Stimulated activated naive CD8-positive, alpha-beta T cell treated with anti-CD3 and anti-CD28 coated beads, Interleukin-15, amount 100 ng/mL, for 72 hours (primary cell): ENCODE data around the gene KLHL10.
"Not testable (repeated sequence)": the region's sequence is repeated elsewhere in the genome, so short reads cannot be mapped to it uniquely, and the experiment has no call there.

Source experiments
- ATAC-seq: fragments of 150-1000 bp; cut with Tn5 transposase; 2 replicates; pipeline ENCODE4 v1.10.0; 2021; ENCODE audit warnings: mild to moderate bottlenecking, moderate library complexity
- DNase-seq, 2 donors: peaks; one replicate each; pipeline ENCODE4 v3.0.0; 2021 to 2022
- H3K27ac Mint-ChIP-seq, 2 donors: one replicate each; pipeline ENCODE4 v1.8.0; 2022; ENCODE audit warnings: mild to moderate bottlenecking in 2 of 2, mixed read lengths in 2 of 2, moderate library complexity in 2 of 2
- H3K27me3 Mint-ChIP-seq: one replicate; pipeline ENCODE4 v1.8.0; 2022; ENCODE audit warnings: mixed read lengths
- H3K4me1 Mint-ChIP-seq: one replicate; pipeline ENCODE4 v1.8.0; 2022; ENCODE audit warnings: mild to moderate bottlenecking, mixed read lengths
- H3K4me3 Mint-ChIP-seq, 2 donors: one replicate each; pipeline ENCODE4 v1.8.0; 2022; ENCODE audit warnings: mild to moderate bottlenecking in 2 of 2, mixed read lengths in 2 of 2, moderate library complexity in 1 of 2
- H3K9me3 Mint-ChIP-seq, 2 donors: one replicate each; pipeline ENCODE4 v1.8.0; 2022; ENCODE audit warnings: mixed read lengths in 2 of 2

Gene KLHL10

DNA sequence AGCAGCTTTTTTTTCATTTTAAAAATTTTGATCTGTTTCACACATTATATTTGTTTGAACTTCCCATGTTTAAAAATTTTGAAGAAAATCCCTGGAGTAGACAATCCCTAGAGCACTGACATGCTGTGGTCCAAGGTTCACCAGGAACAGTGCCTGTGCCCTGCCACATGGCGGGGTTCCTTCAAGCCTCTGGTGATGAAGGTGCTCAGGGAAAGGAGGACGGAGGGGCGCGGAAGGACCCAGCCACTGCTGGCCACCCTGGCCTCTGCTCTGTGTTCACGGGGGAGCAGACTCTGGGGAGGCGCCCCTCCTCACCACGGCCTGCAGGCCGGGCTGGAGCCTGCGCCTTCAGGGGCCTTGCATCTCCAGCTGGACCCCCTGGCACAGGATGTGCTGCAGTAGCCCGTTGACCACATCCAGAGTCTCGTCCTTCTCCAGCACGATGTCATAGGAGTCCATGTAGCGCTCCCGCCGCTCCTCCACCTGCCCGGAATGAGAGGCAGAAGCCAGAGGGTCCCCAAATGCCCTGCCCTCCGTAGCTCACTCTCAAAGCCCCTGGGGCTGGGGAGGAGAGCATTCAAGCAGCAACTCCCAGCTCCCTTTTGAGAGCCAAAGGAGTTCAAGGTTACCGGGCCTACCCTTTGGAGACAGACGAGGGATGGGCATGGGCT, 12.3 kb upstream of the KLHL10 start:
- no peaks in the 10 kb centered on the region for H3K9me3 Mint-ChIP-seq
- ATAC-seq (no peak), DNase-seq (no peak)
- no peak overlapping the region for H3K27ac Mint-ChIP-seq
- no peak overlapping the region for H3K4me3 Mint-ChIP-seq
- H3K4me1 Mint-ChIP-seq, result no peaks in the 10 kb centered on the region
- no peaks in the 10 kb centered on the region for H3K27me3 Mint-ChIP-seq

DNA sequence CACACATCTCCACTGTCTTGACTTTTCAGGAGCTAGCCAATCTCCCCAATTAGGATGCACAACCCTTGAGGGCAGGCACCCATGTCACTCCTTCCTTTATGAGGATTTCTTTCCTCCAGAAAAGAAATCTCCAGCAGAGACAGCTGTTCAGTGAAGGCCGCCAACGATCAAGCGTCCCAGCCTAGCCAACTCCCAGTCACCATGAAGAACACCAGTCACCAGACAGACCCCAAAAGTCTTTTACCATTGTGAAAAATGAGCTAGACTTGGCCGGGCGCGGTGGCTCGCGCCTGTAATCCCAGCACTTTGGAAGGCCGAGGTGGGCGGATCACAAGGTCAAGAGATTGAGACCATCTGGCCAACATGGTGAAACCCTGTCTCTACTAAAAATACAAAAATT, 7.7 kb upstream of the KLHL10 start:
- not testable (repeated sequence) for H3K9me3 Mint-ChIP-seq, ATAC-seq
- H3K27ac Mint-ChIP-seq, result peak overlapping the region in 1 of 2 donors; percentile 31

GRCh38 chr17:41835214-41835799, 2.3 kb upstream of the KLHL10 start:
- Mint-ChIP-seq H3K9me3 (no peaks in the 10 kb centered on the region), H3K27ac (peak overlapping the region in 1 of 2 donors; percentile 72), H3K4me1 (peaks cover 17% of the 10 kb centered on the region), H3K27me3 (no peaks in the 10 kb centered on the region), H3K4me3 (peak overlapping the region; percentile 84 to 86)
- no peak for DNase-seq
- ATAC-seq, result peak; percentile 49

More for the DNA sequence above, 7.7 kb upstream of the KLHL10 start:
- H3K27me3 Mint-ChIP-seq, H3K4me3 Mint-ChIP-seq, H3K4me1 Mint-ChIP-seq, DNase-seq: not testable (repeated sequence)

DNA sequence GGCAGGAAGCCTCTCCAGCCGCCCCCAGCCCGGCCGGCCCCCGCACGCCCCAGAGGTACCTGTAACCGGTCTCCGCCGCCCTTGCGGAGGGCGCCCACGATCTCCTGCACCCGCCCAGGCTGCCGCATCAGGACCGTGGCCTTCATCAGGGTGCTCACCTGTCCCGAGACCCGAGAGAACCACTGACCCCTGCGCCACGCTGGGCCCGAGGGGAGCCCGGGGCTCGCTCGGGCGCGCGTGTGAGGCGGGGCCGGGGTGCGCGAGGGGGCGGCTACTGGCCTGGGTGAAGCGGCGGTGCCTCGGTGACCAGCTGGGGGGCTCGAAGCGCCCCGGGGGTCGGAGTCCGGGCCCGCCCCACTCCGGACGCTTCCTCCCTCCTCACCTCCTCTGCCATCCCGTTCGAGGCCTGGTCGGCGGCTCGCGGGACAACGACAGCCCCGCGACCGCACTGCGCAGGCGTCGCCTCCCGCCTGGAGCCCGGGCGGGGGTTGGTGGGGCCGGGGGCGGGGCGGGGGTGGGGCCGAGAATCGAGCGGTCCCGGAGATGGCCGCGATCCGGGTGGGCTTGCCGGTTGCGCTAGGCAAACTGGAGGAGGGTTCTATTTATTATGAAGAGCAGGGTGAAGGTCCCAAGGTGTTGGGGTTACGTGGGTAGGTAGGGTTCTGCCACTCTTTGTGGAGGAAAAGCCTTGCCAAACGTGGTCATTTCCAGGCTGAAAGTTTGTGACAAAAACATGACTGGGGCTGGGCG, 1.6 kb upstream of the KLHL10 start, which contains the start of gene NT5C3B:
TSS of gene NT5C3B (minus strand) at position 433 of the 750 bp plus-strand sequence. CDS start at position 394, 39 bp downstream.
- peak; percentile 90 for ATAC-seq
- Mint-ChIP-seq H3K9me3 (no peaks in the 10 kb centered on the region), H3K4me1 (peaks cover 17% of the 10 kb centered on the region), H3K27me3 (no peaks in the 10 kb centered on the region), H3K27ac (peak within 1 kb of the TSS; percentile 54 to 72), H3K4me3 (peak within 1 kb of the TSS; percentile 84 to 86)
- DNase-seq, result peak; percentile 58 to 63

GRCh38 chr17:41836550-41837196, 952 bp upstream of the KLHL10 start:
- peak overlapping the region; percentile 84 to 86 for H3K4me3 Mint-ChIP-seq
- no peak for ATAC-seq
- H3K27ac Mint-ChIP-seq, result peak overlapping the region in 1 of 2 donors; percentile 46
- DNase-seq, result no peak
- peaks cover 17% of the 10 kb centered on the region for H3K4me1 Mint-ChIP-seq
- no peaks in the 10 kb centered on the region for H3K9me3 Mint-ChIP-seq
- no peaks in the 10 kb centered on the region for H3K27me3 Mint-ChIP-seq

- not testable (repeated sequence) for H3K27ac Mint-ChIP-seq, H3K4me3 Mint-ChIP-seq, H3K9me3 Mint-ChIP-seq, DNase-seq, ATAC-seq, H3K27me3 Mint-ChIP-seq
- H3K4me1 Mint-ChIP-seq, result peaks cover 16% of the 10 kb centered on the region
Measured at GRCh38 chr17:41839448-41839847, 1.8 kb downstream of the KLHL10 start.

- not testable (repeated sequence) for DNase-seq, H3K4me3 Mint-ChIP-seq, ATAC-seq, H3K27ac Mint-ChIP-seq, H3K27me3 Mint-ChIP-seq, H3K9me3 Mint-ChIP-seq, H3K4me1 Mint-ChIP-seq
Measured at GRCh38 chr17:41840781-41841180, 3.2 kb downstream of the KLHL10 start.

- DNase-seq, result no peak
- ATAC-seq, result no peak
- H3K4me3 Mint-ChIP-seq, result no peak overlapping the region
- H3K27ac Mint-ChIP-seq, result no peak overlapping the region
- H3K9me3 Mint-ChIP-seq, result no peaks in the 10 kb centered on the region
- H3K4me1 Mint-ChIP-seq, result peaks cover 4% of the 10 kb centered on the region
- no peaks in the 10 kb centered on the region for H3K27me3 Mint-ChIP-seq
Measured at GRCh38 chr17:41844971-41845370, 7.3 kb downstream of the KLHL10 start.

DNA sequence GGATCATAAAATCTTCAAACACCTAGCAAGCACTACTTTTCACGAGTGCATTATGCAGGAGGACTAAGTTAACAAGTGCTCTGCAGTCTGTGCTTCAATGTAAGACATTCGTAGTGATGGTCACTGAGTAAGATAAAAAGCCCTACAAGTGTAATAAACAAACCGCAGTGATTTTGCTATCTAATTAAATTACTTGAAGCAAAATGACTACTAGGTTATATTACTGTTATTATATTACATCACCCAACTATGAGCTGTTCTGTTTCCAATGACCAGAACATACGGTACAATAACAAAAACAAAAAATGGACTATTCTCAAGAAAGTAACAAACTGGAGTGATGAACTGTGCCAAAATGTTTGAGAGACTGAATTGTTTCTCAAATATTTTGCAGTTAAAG, 11.2 kb downstream of the KLHL10 start:
- H3K4me3 Mint-ChIP-seq, result no peak overlapping the region
- H3K4me1 Mint-ChIP-seq, result peaks cover 17% of the 10 kb centered on the region
- ATAC-seq, result no peak
- H3K27ac Mint-ChIP-seq, result no peak overlapping the region
- H3K9me3 Mint-ChIP-seq, result no peaks in the 10 kb centered on the region
- no peaks in the 10 kb centered on the region for H3K27me3 Mint-ChIP-seq
- no peak for DNase-seq

DNA sequence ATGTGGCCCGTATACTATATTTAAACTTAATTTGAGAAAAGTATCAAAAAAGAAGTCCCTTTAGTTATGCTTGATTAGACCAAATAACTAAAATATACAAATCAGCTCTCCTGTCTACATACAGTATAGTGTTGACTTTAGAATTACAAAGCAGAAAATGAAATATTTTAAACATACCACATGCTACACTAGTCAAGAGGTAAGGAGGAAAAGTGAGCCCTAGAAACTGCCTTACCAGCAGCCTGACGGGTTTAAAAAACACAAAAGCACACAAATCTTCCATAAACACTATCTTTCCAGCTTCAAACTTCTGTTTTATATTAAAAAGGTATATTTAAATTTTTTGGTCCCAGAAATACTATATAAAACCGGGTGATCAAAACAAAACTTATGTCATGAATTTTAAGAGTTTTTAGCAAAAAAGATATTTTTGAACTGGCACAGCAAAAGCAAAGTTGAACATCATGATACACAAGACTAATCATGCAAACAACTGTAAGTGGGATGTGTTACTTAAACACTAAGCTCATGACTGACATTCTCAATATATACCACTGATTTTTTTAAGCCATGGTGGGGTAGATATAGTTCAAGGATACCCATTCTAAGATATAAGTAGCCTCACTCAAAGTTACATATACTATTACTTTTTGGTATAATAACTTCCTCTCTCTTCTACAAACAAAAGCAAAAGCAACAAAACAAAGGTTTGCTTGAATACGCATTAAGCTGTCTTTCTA, 11.8 kb downstream of the KLHL10 start:
- no peak for DNase-seq
- no peak overlapping the region for H3K4me3 Mint-ChIP-seq
- H3K4me1 Mint-ChIP-seq, result peaks cover 17% of the 10 kb centered on the region
- H3K9me3 Mint-ChIP-seq, result no peaks in the 10 kb centered on the region
- no peak for ATAC-seq
- H3K27me3 Mint-ChIP-seq, result no peaks in the 10 kb centered on the region
- no peak overlapping the region for H3K27ac Mint-ChIP-seq

DNA sequence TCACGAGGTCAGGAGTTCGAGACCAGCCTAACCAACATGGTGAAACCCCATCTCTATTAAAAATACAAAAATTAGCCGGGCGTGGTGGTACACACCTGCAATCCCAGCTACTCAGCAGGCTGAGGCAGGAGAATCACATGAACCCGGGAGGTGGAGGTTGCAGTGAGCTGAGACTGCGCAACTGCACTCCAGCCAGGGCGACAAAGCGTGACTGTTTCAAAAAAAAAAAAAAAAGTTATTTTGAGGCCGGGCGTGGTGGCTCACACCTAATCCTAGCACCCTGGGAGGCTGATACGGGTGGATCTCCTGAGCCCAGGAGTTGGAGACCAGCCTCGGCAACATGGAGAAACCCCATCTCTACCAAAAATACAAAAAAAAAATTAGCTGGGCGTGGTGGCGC, 13.8 kb downstream of the KLHL10 start:
- peaks cover 17% of the 10 kb centered on the region for H3K4me1 Mint-ChIP-seq
- not testable (repeated sequence) for H3K27ac Mint-ChIP-seq, DNase-seq, H3K4me3 Mint-ChIP-seq, ATAC-seq, H3K9me3 Mint-ChIP-seq, H3K27me3 Mint-ChIP-seq

DNA sequence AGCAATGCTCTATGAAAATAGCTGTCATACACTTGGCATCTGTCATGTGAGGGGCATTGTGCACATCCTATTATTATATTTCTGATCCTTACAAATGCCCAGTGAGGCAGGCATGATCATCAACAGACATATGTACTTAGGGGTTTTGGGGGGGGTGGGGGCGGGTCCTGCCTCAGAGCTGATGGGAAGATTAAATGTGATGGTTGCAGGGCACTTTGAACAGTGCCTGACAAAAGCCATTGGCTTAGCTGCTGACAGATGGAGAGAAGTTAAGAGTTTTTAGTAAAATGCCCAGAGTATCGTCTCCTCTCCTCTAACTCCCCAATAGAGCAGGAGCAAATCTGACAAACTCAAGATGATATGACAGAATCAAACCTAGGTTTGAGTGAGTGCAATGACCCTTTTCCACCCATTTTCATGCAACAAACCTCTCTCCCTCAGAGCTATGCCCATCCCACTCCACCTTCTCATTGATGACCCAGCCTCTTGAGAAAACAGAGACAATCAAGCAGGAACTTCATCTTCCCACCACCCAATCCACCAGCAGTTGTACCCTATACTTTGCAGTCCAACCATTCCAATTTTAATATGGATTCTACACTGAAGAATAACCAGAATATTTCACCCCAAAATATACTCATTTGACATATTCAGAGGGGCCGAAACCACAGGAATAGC, 22.8 kb downstream of the KLHL10 start:
- H3K4me3 Mint-ChIP-seq, result no peak overlapping the region
- no peak overlapping the region for H3K27ac Mint-ChIP-seq

DNA sequence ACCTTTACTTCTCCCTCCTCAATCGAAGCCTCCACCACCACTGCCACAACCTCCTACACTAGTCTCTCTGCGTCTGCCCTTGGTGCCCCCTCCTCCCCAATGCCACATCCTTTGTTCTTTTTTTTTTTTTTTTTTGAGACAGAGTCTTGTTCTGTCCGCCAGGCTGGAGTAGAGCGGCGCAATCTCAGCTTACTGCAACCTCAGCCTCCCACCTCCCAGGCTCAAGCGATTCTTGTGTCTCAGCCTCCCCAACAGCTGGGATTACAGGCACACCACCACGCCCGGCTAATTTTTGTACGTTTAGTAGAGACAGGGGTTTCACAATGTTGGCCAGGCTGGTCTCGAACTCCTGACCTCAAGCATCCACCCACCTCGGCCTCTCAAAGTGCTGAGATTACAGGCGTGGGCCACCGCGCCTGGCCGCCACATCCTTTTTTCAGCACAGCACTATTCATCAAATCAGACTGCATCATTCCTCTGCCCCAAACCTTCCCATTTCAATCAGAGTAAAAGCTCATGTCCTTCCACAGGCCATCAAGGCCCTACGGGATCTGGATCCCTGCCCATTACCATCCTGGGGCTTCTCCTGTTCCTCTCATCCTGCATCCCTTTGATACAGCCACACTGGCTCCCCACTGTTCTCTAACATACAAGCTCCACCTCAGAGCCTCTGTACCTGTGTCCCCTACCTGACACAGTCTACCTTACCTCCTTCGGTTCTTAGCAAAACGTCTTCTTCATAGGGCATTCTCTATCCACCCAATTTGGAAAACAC, 25.6 kb downstream of the KLHL10 start:
- Mint-ChIP-seq H3K27ac (no peak overlapping the region), H3K4me1 (peaks cover 36% of the 10 kb centered on the region), H3K4me3 (no peak overlapping the region), H3K27me3 (no peaks in the 10 kb centered on the region), H3K9me3 (no peaks in the 10 kb centered on the region)
- ATAC-seq (peak; percentile 56), DNase-seq (peak; percentile 20 to 55)

More for the DNA sequence above, 22.8 kb downstream of the KLHL10 start:
- H3K27me3 Mint-ChIP-seq, result no peaks in the 10 kb centered on the region
- no peak for DNase-seq
- peaks cover 26% of the 10 kb centered on the region for H3K4me1 Mint-ChIP-seq
- no peak for ATAC-seq
- H3K9me3 Mint-ChIP-seq, result no peaks in the 10 kb centered on the region

GRCh38 chr17:41864498-41864835, 26.8 kb downstream of the KLHL10 start:
- ATAC-seq (no peak), DNase-seq (no peak)
- no peak overlapping the region for H3K27ac Mint-ChIP-seq
- H3K4me1 Mint-ChIP-seq, result peaks cover 48% of the 10 kb centered on the region
- H3K27me3 Mint-ChIP-seq, result no peaks in the 10 kb centered on the region
- no peaks in the 10 kb centered on the region for H3K9me3 Mint-ChIP-seq
- H3K4me3 Mint-ChIP-seq, result no peak overlapping the region
